Stimulated activated CD8-positive, alpha-beta memory T cell treated with anti-CD3 and anti-CD28 coated beads, Interleukin-7, amount 100 ng/mL, for 48 hours (primary cell): ENCODE measurements around the gene LCE2C.
"Not testable (repeated sequence)": the region's sequence is repeated elsewhere in the genome, so short reads cannot be mapped to it uniquely, and the experiment has no call there.

Source experiments
- DNase-seq, 2 donors: peaks; one replicate each; pipeline ENCODE4 v3.0.0-alpha.2; 2020; ENCODE audit warnings: low read depth in 1 of 2; ENCODE audit errors: extremely low read depth in 1 of 2

Gene LCE2C

GRCh38 chr1:152674983-152675382, at the start of gene LCE2C:
Gene LCE2C (plus strand): TSS chr1:152675279. CDS start chr1:152676016, 737 bp downstream.
- not testable (repeated sequence) for DNase-seq

- no peak for DNase-seq
These were observed 48.3 kb upstream of the LCE2C start for GRCh38 chr1:152626744-152627143.

GRCh38 chr1:152630596-152630995, 44.5 kb upstream of the LCE2C start:
- no peak for DNase-seq

GRCh38 chr1:152640351-152640750, 34.7 kb upstream of the LCE2C start:
- no peak for DNase-seq

GRCh38 chr1:152643945-152644344, 31.1 kb upstream of the LCE2C start:
- DNase-seq = no peak

GRCh38 chr1:152645146-152645545, 29.9 kb upstream of the LCE2C start:
- no peak for DNase-seq

- no peak for DNase-seq
These were observed 28.4 kb upstream of the LCE2C start for GRCh38 chr1:152646656-152647055.

- peak in 1 of 2 donors; percentile 31 for DNase-seq
These were observed 21.0 kb upstream of the LCE2C start for GRCh38 chr1:152654110-152654509.

GRCh38 chr1:152656459-152656858, 18.6 kb upstream of the LCE2C start:
- DNase-seq = no peak

GRCh38 chr1:152657677-152658076, 17.4 kb upstream of the LCE2C start:
- DNase-seq = no peak

GRCh38 chr1:152658649-152659048, 16.4 kb upstream of the LCE2C start:
- no peak for DNase-seq

GRCh38 chr1:152663098-152663497, 12.0 kb upstream of the LCE2C start, which contains the start of gene LCE2D:
Gene LCE2D (plus strand): TSS chr1:152663380. CDS start chr1:152664106, 726 bp downstream.
- DNase-seq = no peak

GRCh38 chr1:152666171-152666570, 8.9 kb upstream of the LCE2C start:
- DNase-seq = not testable (repeated sequence)

- DNase-seq = no peak
These were observed 7.4 kb upstream of the LCE2C start for GRCh38 chr1:152667648-152668047.

- DNase-seq = no peak
These were observed 2.1 kb upstream of the LCE2C start for GRCh38 chr1:152673016-152673415.

GRCh38 chr1:152679459-152679858, 4.4 kb downstream of the LCE2C start:
- no peak for DNase-seq

- no peak for DNase-seq
These were observed 6.5 kb downstream of the LCE2C start for GRCh38 chr1:152681616-152682015.

GRCh38 chr1:152683846-152684245, 8.8 kb downstream of the LCE2C start:
- no peak for DNase-seq

GRCh38 chr1:152685823-152686222, 10.7 kb downstream of the LCE2C start, which contains the start of gene LCE2B:
Gene LCE2B (plus strand): TSS chr1:152686123. CDS start chr1:152686844, 721 bp downstream.
- DNase-seq = not testable (repeated sequence)

GRCh38 chr1:152697701-152698600, 22.9 kb downstream of the LCE2C start, which contains the start of gene LCE2A:
Gene LCE2A (plus strand): TSS chr1:152698345. CDS start chr1:152698902, 557 bp downstream.
- no peak for DNase-seq

GRCh38 chr1:152699746-152700145, 24.7 kb downstream of the LCE2C start:
- DNase-seq = no peak

- no peak for DNase-seq
These were observed 32.8 kb downstream of the LCE2C start, which contains the start of gene LCE4A for GRCh38 chr1:152707860-152708259. Gene LCE4A (plus strand): TSS chr1:152708160. CDS start chr1:152709076, 916 bp downstream.
